ENCODE data around the gene CEP192. TPM values are rescaled to one million over a fixed set of nuclear protein-coding genes. Genes with fewer than 3 reads are reported as not detected.

Gene CEP192
- 25.5 and 36.1 TPM in 2 replicates for total RNA-seq

GRCh38 chr18:12990967-12991820, at the start of gene CEP192:
TSS of gene CEP192 (plus strand) at chr18:12991362. CDS start at chr18:12999425, 8,063 bp downstream.

GRCh38 chr18:12947285-12948049, 43.7 kb upstream of the CEP192 start, which contains the start of gene SEH1L:
TSS of gene SEH1L (plus strand) at chr18:12948011. CDS start at chr18:12948122, 111 bp downstream.

Other genes with a start within 250 kb of the CEP192 start
- 26.1 and 29.3 TPM in 2 replicates for gene PTPN2, start 107.1 kb upstream of the CEP192 start, total RNA-seq
- 39.5 and 84.5 TPM in 2 replicates for gene SEH1L, start 43.4 kb upstream of the CEP192 start, total RNA-seq
- gene LDLRAD4, start 227.4 kb downstream of the CEP192 start, total RNA-seq: 4.1 and 42.2 TPM in 2 replicates